Spleen (tissue), 11 donors: ENCODE data around the gene OLFM1. TPM values are rescaled to one million over a fixed set of nuclear protein-coding genes. Genes with fewer than 3 reads are reported as not detected.

Source experiments
- DNase-seq: peaks from one replicate; pipeline ENCODE4 v3.0.0-alpha.2; 2020
- H3K27ac ChIP-seq, 8 donors: fragments of 200-600 bp; sonication (generic) in 7 of 8; 1 replicate in 4 of 8; 2 replicates in 4 of 8; pipeline versions ENCODE4 v1.5.0 to v1.8.0; 2016 to 2021; ENCODE audit warnings: inconsistent platforms in 4 of 8, mild to moderate bottlenecking in 4 of 8, moderate library complexity in 1 of 8
- H3K27me3 ChIP-seq, 7 donors: fragments of 200-600 bp; sonication (generic) in 6 of 7; replicated peaks in 1 of 7; 1 replicate in 4 of 7; 2 replicates in 3 of 7; pipeline versions ENCODE4 v1.5.0 to v1.8.0; 2016 to 2021; ENCODE audit warnings: inconsistent platforms in 3 of 7, mild to moderate bottlenecking in 1 of 7
- H3K36me3 ChIP-seq, 6 donors: fragments of 200-600 bp; sonication (generic) in 5 of 6; 1 replicate in 4 of 6; 2 replicates in 2 of 6; pipeline versions ENCODE4 v1.5.0 to v1.8.0; 2016 to 2021; ENCODE audit warnings: inconsistent platforms in 2 of 6
- H3K4me1 ChIP-seq, 6 donors: fragments of 200-600 bp; sonication (generic) in 5 of 6; 1 replicate in 3 of 6; 2 replicates in 3 of 6; pipeline versions ENCODE4 v1.5.0 to v1.8.0; 2016 to 2021; ENCODE audit warnings: inconsistent platforms in 3 of 6
- H3K4me3 ChIP-seq, 8 donors: fragments of 200-600 bp; sonication (generic) in 7 of 8; 1 replicate in 4 of 8; 2 replicates in 4 of 8; pipeline versions ENCODE4 v1.5.0 to v1.8.0; 2016 to 2021; ENCODE audit warnings: inconsistent platforms in 4 of 8, mild to moderate bottlenecking in 4 of 8, moderate library complexity in 2 of 8
- H3K9me3 ChIP-seq, 8 donors: fragments of 200-600 bp; sonication (generic) in 7 of 8; 1 replicate in 4 of 8; 2 replicates in 4 of 8; pipeline versions ENCODE4 v1.5.0 to v1.8.0; 2016 to 2021; ENCODE audit warnings: inconsistent platforms in 4 of 8
- CTCF ChIP-seq, 11 experiments: fragments of 200-600 bp in 7 of 11; fragments of 450-650 bp in 4 of 11; sonication (generic) in 4 of 11; IDR thresholded peaks in 8 of 11; conservative IDR thresholded peaks in 3 of 11; 1 replicate in 7 of 11; 2 replicates in 4 of 11; pipeline versions ENCODE4 v1.4.0 to v1.8.0; 2016 to 2021; ENCODE audit warnings: antibody characterized with exemption in 11 of 11, inconsistent platforms in 4 of 11, mild to moderate bottlenecking in 1 of 11
- POLR2A ChIP-seq, 3 donors: fragments of 450-650 bp; IDR thresholded peaks; one replicate each; pipeline ENCODE4 v1.5.1; 2017; ENCODE audit warnings: antibody characterized with exemption in 3 of 3, mild to moderate bottlenecking in 1 of 3
- POLR2AphosphoS5 ChIP-seq, 3 donors: sonication (generic); formaldehyde crosslinking; IDR thresholded peaks; one replicate each; pipeline ENCODE4 v1.5.1; 2017; ENCODE audit warnings: antibody characterized with exemption in 3 of 3
- WGBS, 5 donors: extraction: QIAGEN DNeasy Blood & Tissue Kit in 3 of 5; methylation state at CpG; one replicate each; pipeline versions ENCODE4 v1.1.5 to v1.1.7; 2013 to 2018; 5-methylcytosine and 5-hydroxymethylcytosine counted together
- intact Hi-C: fragments of 100-400 bp; cut with DNase I; formaldehyde crosslinking; loops from one replicate; pipeline ENCODE4 v1.15.0; 2023; ENCODE audit warnings: low total_unique reads
- polyA plus RNA-seq, 3 donors: library from polyadenylated mRNA; stranded (reverse); fragments of 200-250 nt; gene quantifications; one replicate each; pipeline ENCODE4 v1.2.1, GENCODE V29; 2013
- total RNA-seq, 7 donors: library from RNA; depleted of rRNA in 3 of 7; stranded (reverse); fragments of >200 nt in 3 of 7; fragmentation: NEBNext Ultra II Directional in 4 of 7; extraction: Animal tissue kit (Norgen Biotek cat#: 25700) in 4 of 7; gene quantifications; one replicate each; pipeline versions ENCODE4 v1.1.0 to v1.2.1, GENCODE V29; 2016 to 2021
- donor health status: healthy with polysubstance abuse.
- donor health status: DM: no; HTN: no; CAD: no; lungs with moderate emphysema.
- donor health status: DM: no; HTN: no; CAD: no.
- donor health status: Bipolar disorder and iron deficiency.
- donor health status: healthy.
- donor health status: DM: no; HTN: no; CAD: no.
- donor health status: DM: yes; HTN: yes; CAD: no.

Gene OLFM1
- total and polyA plus RNA-seq, 10 donors: 5.9 to 109 (median 44.7) TPM

GRCh38 chr9:135045928-135046738 is 41.3 kb upstream of the OLFM1 start:
- Histone ChIP-seq H3K4me3 (no peak overlapping the region), H3K4me1 (no peaks in the 10 kb centered on the region), H3K36me3 (no peaks in the 10 kb centered on the region), H3K9me3 (no peaks in the 10 kb centered on the region), H3K27me3 (peaks cover 0 to 48% (median 0%) of the 10 kb centered on the region in 7 donors), H3K27ac (no peak overlapping the region)
- intact Hi-C loops: no loop called here
- 69 to 83% (median 81%) methylated on average over 5 to 18 of the region's 18 CpGs for WGBS, 5 donors
- TF ChIP-seq CTCF (IDR thresholded peaks at IDR 0.05 in 8 of 11, conservative IDR thresholded peaks at IDR 0.05 in 3 of 11) (no peak), POLR2AphosphoS5 (IDR thresholded peaks at IDR 0.05) (no peak), POLR2A (IDR thresholded peaks at IDR 0.05) (no peak)
- DNase-seq: no peak

- TF ChIP-seq POLR2AphosphoS5 (IDR thresholded peaks at IDR 0.05) (no peak), POLR2A (IDR thresholded peaks at IDR 0.05) (no peak), CTCF (IDR thresholded peaks at IDR 0.05 in 8 of 11, conservative IDR thresholded peaks at IDR 0.05 in 3 of 11) (no peak)
- no peak for DNase-seq
- Histone ChIP-seq H3K4me1 (no peaks in the 10 kb centered on the region), H3K27me3 (peaks cover 0 to 48% (median 0%) of the 10 kb centered on the region in 7 donors), H3K9me3 (no peaks in the 10 kb centered on the region), H3K27ac (no peak overlapping the region), H3K4me3 (no peak overlapping the region), H3K36me3 (no peaks in the 10 kb centered on the region)
- intact Hi-C loops: no loop called here
- 73 to 86% (median 79%) methylated on average over 9 to 12 of the region's 12 CpGs for WGBS, 5 donors
Measured at GRCh38 chr9:135046739-135047350, 40.6 kb upstream of the OLFM1 start.

DNA sequence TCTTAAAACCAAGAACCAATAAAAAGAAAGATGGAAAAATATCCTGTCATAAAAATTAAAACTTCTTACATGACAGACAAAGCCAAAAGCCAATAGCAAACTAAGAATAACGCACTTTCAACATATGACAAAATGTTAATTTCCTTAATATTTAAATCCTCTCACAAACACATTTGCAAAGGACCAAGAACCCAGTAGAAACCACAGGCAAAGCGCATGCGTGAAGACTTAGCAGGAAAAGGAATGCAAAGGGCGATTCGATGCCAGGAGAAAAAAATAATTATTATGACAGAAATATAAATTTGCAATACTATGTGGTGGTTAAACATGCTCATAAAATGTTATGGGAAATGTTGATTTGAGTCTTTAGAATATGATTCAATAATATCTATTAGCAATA is 39.9 kb upstream of the OLFM1 start:
- peaks cover 0 to 1% (median 0%) of the 10 kb centered on the region in 6 donors for H3K4me1 ChIP-seq
- 87 to 93% (median 90%) methylated on average over 5 of the region's 5 CpGs for WGBS, 5 donors
- no peak overlapping the region for H3K4me3 ChIP-seq
- intact Hi-C loops: no loop called here
- no peak overlapping the region for H3K27ac ChIP-seq
- peaks cover 0 to 48% (median 0%) of the 10 kb centered on the region in 7 donors for H3K27me3 ChIP-seq
- TF ChIP-seq POLR2AphosphoS5 (IDR thresholded peaks at IDR 0.05) (no peak), CTCF (IDR thresholded peaks at IDR 0.05 in 8 of 11, conservative IDR thresholded peaks at IDR 0.05 in 3 of 11) (no peak), POLR2A (IDR thresholded peaks at IDR 0.05) (no peak)
- H3K36me3 ChIP-seq: no peaks in the 10 kb centered on the region
- DNase-seq: no peak
- no peaks in the 10 kb centered on the region for H3K9me3 ChIP-seq
